ENCODE results near the gene VWA5B1.
"Not testable (repeated sequence)": the region's sequence is repeated elsewhere in the genome, so short reads cannot be mapped to it uniquely, and the experiment has no call there.

VWA5B1 gene

GRCh38 chr1:20290624-20291597, at the start of gene VWA5B1:
Gene VWA5B1, plus strand, starts transcription at chr1:20290875. Its CDS starts 19,727 bp downstream, at chr1:20310602.
- no peak for DNase-seq (ENCODE audit: low read depth in 2 of 2)

GRCh38 chr1:20242890-20243479, 47.7 kb upstream of the VWA5B1 start:
- no peak for DNase-seq (ENCODE audit: low read depth in 2 of 2)

- DNase-seq (ENCODE audit: low read depth in 2 of 2), result no peak
Observed at GRCh38 chr1:20248971-20249612, 41.6 kb upstream of the VWA5B1 start.

GRCh38 chr1:20250340-20250989, 40.2 kb upstream of the VWA5B1 start:
- DNase-seq (ENCODE audit: low read depth in 2 of 2), result no peak

GRCh38 chr1:20252587-20252986, 38.1 kb upstream of the VWA5B1 start:
- no peak for DNase-seq (ENCODE audit: low read depth in 2 of 2)

- no peak for DNase-seq (ENCODE audit: low read depth in 2 of 2)
Observed at GRCh38 chr1:20255666-20256065, 35.0 kb upstream of the VWA5B1 start.

- no peak for DNase-seq (ENCODE audit: low read depth in 2 of 2)
Observed at GRCh38 chr1:20259646-20260045, 31.0 kb upstream of the VWA5B1 start.

GRCh38 chr1:20261095-20261494, 29.6 kb upstream of the VWA5B1 start:
- DNase-seq (ENCODE audit: low read depth in 2 of 2), result no peak

GRCh38 chr1:20262810-20263534, 27.7 kb upstream of the VWA5B1 start:
- DNase-seq (ENCODE audit: low read depth in 2 of 2), result no peak

- DNase-seq (ENCODE audit: low read depth in 2 of 2), result no peak
Observed at GRCh38 chr1:20265250-20265649, 25.4 kb upstream of the VWA5B1 start.

- no peak for DNase-seq (ENCODE audit: low read depth in 2 of 2)
Observed at GRCh38 chr1:20266141-20266540, 24.5 kb upstream of the VWA5B1 start.

GRCh38 chr1:20266642-20267041, 24.0 kb upstream of the VWA5B1 start:
- DNase-seq (ENCODE audit: low read depth in 2 of 2), result no peak

GRCh38 chr1:20271498-20272400, 18.9 kb upstream of the VWA5B1 start:
- DNase-seq (ENCODE audit: low read depth in 2 of 2), result no peak

GRCh38 chr1:20273716-20274115, 17.0 kb upstream of the VWA5B1 start:
- not testable (repeated sequence) for DNase-seq (ENCODE audit: low read depth in 2 of 2)

- no peak for DNase-seq (ENCODE audit: low read depth in 2 of 2)
Observed at GRCh38 chr1:20275319-20275925, 15.3 kb upstream of the VWA5B1 start.

GRCh38 chr1:20276485-20277159, 14.1 kb upstream of the VWA5B1 start:
- no peak for DNase-seq (ENCODE audit: low read depth in 2 of 2)

- DNase-seq (ENCODE audit: low read depth in 2 of 2), result no peak
Observed at GRCh38 chr1:20278692-20279130, 12.0 kb upstream of the VWA5B1 start.

- no peak for DNase-seq (ENCODE audit: low read depth in 2 of 2)
Observed at GRCh38 chr1:20279509-20279908, 11.2 kb upstream of the VWA5B1 start.

- no peak for DNase-seq (ENCODE audit: low read depth in 2 of 2)
Observed at GRCh38 chr1:20280341-20280740, 10.3 kb upstream of the VWA5B1 start.
